HG02885 (cell line): ENCODE measurements around the gene KLHL40.
A peak's percentile ranks its signal among the peaks of the same experiment; 100 is the strongest.

ENCODE experiments used
- ATAC-seq: cut with Tn5 transposase; IDR thresholded peaks from one replicate; pipeline ENCODE4 v1.9.1; 2021; ENCODE audit warnings: mild to moderate bottlenecking; ENCODE audit not compliant: unreplicated experiment, poor library complexity

The KLHL40 gene

GRCh38 chr3:42685363-42685881 is at the start of gene KLHL40:
Gene KLHL40 (plus strand): TSS chr3:42685537. CDS start chr3:42685619, 82 bp downstream.
- ATAC-seq: no peak

- no peak for ATAC-seq
These were observed 48.3 kb upstream of the KLHL40 start for GRCh38 chr3:42637001-42637400.

- ATAC-seq: peak; percentile 72
These were observed 46.9 kb upstream of the KLHL40 start for GRCh38 chr3:42638339-42638842.

- ATAC-seq: no peak
These were observed 46.1 kb upstream of the KLHL40 start for GRCh38 chr3:42639192-42639591.

- ATAC-seq: no peak
These were observed 45.2 kb upstream of the KLHL40 start for GRCh38 chr3:42640129-42640528.

GRCh38 chr3:42640771-42641370 is 44.5 kb upstream of the KLHL40 start:
- no peak for ATAC-seq

GRCh38 chr3:42647821-42648459 is 37.4 kb upstream of the KLHL40 start:
- ATAC-seq: no peak

GRCh38 chr3:42649006-42649405 is 36.3 kb upstream of the KLHL40 start:
- no peak for ATAC-seq

GRCh38 chr3:42649783-42650182 is 35.6 kb upstream of the KLHL40 start:
- ATAC-seq: no peak

- no peak for ATAC-seq
These were observed 33.9 kb upstream of the KLHL40 start for GRCh38 chr3:42651248-42652091.

GRCh38 chr3:42652251-42652610 is 33.1 kb upstream of the KLHL40 start:
- no peak for ATAC-seq

GRCh38 chr3:42652611-42653302 is 32.6 kb upstream of the KLHL40 start:
- peak; percentile 71 for ATAC-seq

- no peak for ATAC-seq
These were observed 32.1 kb upstream of the KLHL40 start for GRCh38 chr3:42653303-42653559.

GRCh38 chr3:42653560-42654330 is 31.6 kb upstream of the KLHL40 start, which contains the start of gene ZBTB47:
Gene ZBTB47 (plus strand): TSS chr3:42653697. CDS start chr3:42658356, 4,659 bp downstream.
- no peak for ATAC-seq

GRCh38 chr3:42654331-42655201 is 30.8 kb upstream of the KLHL40 start:
- peak; percentile 29 for ATAC-seq

- ATAC-seq: no peak
These were observed 29.9 kb upstream of the KLHL40 start for GRCh38 chr3:42655331-42655888.

GRCh38 chr3:42655980-42656679 is 29.2 kb upstream of the KLHL40 start:
- ATAC-seq: no peak
